Measurements from ENCODE around the gene ASIC2. TPM values are rescaled to one million over a fixed set of nuclear protein-coding genes. Genes with fewer than 3 reads are reported as not detected.
A peak's percentile ranks its signal among the peaks of the same experiment; 100 is the strongest.

Gene ASIC2
- polyA plus RNA-seq, 1 donor = 0.32 TPM

DNA sequence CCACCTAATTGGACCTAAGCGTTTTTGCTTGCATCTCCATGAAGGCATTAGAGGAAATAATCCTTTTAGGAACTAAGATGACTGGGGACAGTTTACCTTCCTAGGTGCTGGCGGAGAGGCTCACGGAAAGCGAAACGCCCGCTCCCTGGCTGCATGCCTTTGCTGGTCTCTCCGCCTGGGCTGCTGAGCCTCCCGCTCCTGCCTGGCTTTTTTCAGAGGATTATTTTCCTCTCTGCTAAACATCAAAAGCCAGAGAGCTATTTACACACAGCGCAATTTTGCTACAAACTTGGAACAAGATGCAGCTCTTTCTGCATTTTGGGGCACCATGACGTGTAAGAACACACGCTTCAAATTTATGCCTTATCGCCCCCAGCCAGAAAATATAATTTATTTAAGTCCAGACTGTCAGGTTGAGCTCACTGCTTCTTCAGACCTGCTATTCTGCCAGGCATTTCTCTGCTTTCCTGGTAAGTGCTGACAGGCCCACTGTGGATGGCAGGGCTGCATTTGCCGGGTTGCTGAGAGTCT is 177.0 kb downstream of the ASIC2 start:
- DNase-seq (ENCODE audit: low read depth) = no peak

GRCh38 chr17:33115366-33115765 is 177.7 kb downstream of the ASIC2 start:
- DNase-seq (ENCODE audit: low read depth) = no peak

GRCh38 chr17:33113991-33114370 is 179.1 kb downstream of the ASIC2 start:
- no peak for DNase-seq (ENCODE audit: low read depth)

- peak; percentile 62 for DNase-seq (ENCODE audit: low read depth)
Measured at GRCh38 chr17:33113276-33113990, 179.7 kb downstream of the ASIC2 start.

DNA sequence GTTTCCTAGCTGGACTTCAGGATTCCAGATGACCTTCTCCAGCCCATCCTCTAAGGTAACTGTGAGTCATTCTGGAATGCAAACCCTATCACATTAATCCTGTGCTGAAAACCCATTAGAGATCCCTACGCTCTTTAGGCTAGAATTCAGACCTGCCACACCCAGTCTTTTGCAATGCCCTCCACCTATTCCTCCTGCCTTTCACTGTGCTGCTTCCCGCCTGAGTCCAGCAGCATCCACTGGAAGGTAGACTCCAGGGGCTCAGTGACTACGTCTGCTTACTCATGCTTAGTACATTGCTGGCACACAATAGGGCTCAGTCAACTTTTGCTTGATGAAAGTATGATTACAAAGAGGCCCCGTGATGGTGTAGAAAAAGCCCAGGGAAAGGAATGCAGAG is 180.3 kb downstream of the ASIC2 start:
- no peak for DNase-seq (ENCODE audit: low read depth)

DNA sequence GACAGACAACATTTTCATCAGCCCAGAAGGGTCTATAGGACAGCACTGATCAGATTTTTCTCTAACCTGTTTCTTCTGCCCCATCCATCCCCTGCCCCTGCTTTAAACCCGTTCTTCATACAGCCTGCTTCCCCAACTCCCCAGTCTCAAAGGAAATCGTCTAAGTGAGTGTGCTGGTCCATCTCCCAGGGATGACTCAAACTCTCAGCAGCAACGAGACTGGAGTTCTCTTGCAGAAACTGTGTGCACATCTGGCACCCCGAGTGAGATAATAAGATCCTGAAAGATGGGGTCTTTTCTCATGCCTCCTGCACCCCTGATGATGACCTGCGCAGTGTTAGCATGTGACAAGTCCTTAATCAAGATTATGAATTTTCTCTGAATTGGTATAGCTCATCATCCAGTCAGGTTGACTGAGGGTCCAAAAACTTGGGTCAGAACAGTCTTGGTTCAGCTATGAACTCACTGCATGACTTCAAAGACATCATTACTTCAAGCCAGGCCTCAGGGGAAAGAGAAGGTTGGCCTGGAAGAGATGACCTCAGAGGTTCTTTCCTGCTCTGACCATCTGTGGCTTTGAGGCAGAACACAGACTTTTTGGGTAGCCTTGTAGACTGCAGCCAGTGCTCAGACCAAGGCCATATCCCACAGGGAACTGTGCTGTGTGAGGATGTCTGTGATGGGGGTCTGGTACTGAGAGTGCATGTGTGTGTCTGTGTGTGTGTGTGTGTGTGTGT is 183.6 kb downstream of the ASIC2 start:
- no peak for DNase-seq (ENCODE audit: low read depth)

GRCh38 chr17:33106525-33107165 is 186.4 kb downstream of the ASIC2 start:
- DNase-seq (ENCODE audit: low read depth) = no peak

DNA sequence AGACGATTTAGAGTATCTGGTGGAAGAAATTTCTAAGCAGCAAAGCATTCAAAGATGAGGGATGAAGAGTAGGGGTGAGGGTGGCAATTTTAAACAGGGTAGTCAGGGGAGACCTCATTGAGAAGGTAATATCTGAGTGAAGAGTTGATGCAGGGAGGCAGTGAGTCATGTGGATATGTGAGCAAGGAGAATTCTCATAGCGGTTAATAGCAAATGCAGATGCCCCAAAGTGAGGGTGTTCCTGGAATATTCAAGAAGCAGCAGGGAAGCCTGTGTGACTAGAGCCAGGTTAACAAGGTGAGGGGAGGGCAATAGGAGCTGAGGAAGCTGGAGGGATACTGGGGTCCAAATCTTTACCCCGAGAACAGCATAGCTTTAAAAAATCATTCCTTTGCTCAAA is 187.2 kb downstream of the ASIC2 start:
- no peak for DNase-seq (ENCODE audit: low read depth)

DNA sequence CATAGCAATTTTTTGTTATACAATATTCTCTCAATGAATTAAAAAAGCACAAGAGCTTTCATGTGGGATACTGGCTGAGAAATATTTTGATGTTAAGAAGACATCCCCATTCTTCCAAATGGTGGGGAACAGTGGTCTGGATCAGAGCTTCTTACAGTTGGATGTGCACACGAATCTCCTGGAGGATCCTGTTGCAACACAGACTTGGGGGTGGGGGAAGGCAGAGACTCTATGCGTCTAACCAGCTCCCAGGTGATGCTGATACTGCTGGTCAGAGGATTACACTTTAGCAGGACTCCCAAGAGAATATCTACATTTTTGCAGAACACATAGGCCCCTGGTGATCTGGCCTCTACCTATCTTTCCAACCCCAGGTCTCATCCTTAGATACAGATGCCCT is 193.2 kb downstream of the ASIC2 start:
- no peak for DNase-seq (ENCODE audit: low read depth)

DNA sequence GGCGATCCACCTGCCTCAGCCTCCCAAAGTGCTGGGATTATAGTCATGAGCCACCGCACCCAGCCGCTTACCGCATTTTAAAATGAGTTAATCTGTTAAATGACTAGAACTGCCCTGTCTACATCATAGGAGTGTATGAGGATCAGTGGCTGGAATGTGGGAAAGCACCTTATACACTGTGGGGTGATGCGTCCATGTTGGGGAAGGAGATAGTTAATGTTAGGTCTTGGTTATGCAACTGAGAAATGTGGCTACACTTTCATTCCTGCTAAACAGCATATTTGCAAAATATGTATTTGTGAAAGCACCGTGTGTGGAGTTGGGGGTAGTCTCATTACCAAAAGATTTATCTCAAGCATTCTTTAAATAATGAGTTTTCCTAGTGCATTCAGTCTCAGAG is 193.8 kb downstream of the ASIC2 start:
- DNase-seq (ENCODE audit: low read depth) = no peak

- no peak for DNase-seq (ENCODE audit: low read depth)
Measured at GRCh38 chr17:33097411-33097810, 195.7 kb downstream of the ASIC2 start.

DNA sequence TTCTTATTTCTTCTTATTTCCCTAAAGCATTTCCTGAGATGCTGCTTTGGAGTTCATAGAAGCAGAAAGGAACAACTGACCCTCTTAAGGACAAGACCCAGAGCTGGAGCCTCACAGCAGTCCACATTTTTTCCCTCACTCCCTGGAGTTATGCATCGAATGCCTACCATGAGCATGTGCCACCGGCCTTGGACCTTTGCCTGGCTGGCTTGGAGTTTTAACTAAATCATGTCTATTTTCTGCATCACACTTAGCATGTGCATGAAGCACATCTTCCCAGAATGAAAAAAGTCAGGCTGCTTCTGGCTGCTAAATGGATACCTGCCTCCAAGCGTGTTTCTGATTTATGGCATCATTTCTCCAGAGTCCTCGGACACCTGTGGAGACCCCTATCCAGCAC is 196.9 kb downstream of the ASIC2 start:
- DNase-seq (ENCODE audit: low read depth) = no peak

GRCh38 chr17:33091271-33091670 is 201.8 kb downstream of the ASIC2 start:
- DNase-seq (ENCODE audit: low read depth) = no peak

GRCh38 chr17:33090806-33091205 is 202.3 kb downstream of the ASIC2 start:
- DNase-seq (ENCODE audit: low read depth) = no peak

DNA sequence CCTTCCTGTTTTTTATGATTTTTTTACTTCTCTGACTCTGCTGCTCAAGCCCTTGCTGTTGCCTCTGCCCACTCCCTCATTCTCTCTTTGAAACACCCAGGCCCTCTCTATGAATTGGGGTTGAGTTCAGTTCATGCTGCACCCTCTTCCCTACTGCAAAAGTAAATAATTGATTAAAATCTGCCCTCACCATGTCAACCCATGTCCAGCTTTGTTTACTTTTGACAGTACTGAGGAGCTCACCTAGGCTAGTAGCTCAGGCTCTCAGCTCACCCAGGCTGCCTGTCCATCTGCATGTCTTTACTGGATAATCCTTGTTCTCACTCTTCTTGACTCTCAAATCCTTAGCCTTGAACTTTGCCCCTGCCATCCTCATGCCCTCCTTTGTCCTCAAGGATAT is 206.2 kb downstream of the ASIC2 start:
- DNase-seq (ENCODE audit: low read depth) = no peak

GRCh38 chr17:33086041-33086440 is 207.1 kb downstream of the ASIC2 start:
- no peak for DNase-seq (ENCODE audit: low read depth)

GRCh38 chr17:33085256-33085655 is 207.8 kb downstream of the ASIC2 start:
- no peak for DNase-seq (ENCODE audit: low read depth)

DNA sequence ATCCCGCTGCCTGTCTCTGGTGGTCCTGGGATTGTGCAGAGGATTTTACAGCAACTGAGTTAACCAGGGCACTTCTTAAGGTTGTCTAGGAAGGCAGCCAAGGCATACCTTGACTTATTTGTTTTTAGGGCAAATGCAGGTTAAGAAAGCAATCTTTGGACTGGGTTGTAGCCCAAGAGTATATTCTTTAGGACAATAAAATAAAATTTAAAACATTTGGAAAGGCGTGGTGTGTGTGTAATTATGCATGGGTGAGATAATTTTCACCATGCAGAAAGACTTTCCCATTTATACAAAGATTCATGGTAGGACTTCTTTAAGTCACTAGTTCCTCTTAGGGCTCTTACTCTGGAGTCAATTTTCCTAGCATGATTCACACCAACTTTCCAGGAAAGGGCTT is 208.3 kb downstream of the ASIC2 start:
- DNase-seq (ENCODE audit: low read depth) = no peak

- no peak for DNase-seq (ENCODE audit: low read depth)
Measured at GRCh38 chr17:33082529-33083173, 210.4 kb downstream of the ASIC2 start.

DNA sequence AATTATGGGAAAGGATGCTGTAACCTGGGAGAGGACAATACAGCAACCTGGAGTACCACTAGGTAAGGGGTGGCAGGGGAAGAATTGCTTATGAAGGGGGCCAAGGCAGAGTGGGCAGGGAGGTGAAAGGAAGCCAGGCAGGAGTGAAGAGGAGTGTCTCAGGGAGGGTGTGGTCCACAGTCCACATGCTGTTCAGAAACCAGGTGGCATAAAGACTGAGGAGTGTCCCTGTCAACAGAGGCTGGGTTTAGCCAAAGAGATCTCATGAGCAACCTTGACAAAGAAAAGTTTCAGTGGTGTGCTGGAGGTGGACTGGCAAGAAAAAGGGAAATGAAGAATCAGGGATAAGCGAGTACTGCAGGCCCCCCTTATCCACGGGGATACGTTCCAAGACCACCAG is 213.0 kb downstream of the ASIC2 start:
- DNase-seq (ENCODE audit: low read depth) = no peak

DNA sequence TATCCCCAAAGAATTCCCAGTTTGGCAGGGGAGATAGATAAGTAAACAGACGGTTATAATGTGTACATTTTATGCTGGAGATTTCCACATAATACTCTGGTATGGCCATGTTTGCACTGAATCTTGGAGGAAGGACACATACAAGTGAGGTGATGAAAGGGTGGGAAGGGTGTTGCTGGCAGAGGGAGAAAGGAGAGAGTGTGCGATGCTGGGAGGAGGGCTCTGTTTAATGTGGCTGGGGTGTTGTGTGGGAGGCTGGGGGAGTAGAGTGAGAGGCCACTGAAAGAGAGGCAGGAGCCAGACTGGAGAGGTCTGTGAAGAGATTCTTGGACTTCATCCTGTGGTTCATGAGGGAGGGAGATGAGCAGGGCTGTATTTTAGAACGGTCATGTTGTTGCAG is 213.9 kb downstream of the ASIC2 start:
- DNase-seq (ENCODE audit: low read depth) = no peak

DNA sequence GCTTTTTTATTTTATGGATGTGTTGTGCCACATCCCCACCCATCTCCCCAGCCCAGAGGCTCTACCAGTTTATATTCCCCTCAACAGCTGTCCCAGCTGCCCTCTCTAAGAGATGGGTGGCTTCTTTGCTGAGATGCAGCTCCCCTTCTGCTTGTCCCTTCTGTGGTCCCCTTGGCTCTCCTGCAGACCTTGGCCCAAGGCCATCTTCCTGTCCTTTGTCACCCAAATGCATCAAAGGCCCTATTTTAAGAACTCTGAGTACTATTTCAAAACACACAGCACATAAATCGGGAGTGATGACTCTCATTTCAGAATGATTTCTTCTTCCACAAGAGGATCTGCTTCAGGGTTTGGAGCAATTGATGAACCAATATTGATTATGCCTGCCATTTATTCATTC is 216.1 kb downstream of the ASIC2 start:
- DNase-seq (ENCODE audit: low read depth) = no peak
